Large intestine (tissue), 3 donors: ENCODE results near the gene CTBP1. TPM values are rescaled to one million over a fixed set of nuclear protein-coding genes. Genes with fewer than 3 reads are reported as not detected.

Source experiments
- DNase-seq, 2 donors: peaks; one replicate each; pipeline versions ENCODE4 v3.0.0 to v3.0.0-alpha.2; 2013
- H3K27ac ChIP-seq: one replicate; pipeline ENCODE4 v1.5.1; 2013; ENCODE audit warnings: low read length
- H3K27me3 ChIP-seq: 2 replicates; pipeline ENCODE4 v1.6.1; 2013; ENCODE audit warnings: low read length; ENCODE audit not compliant: control insufficient read depth, insufficient read depth
- H3K36me3 ChIP-seq: 2 replicates; pipeline ENCODE4 v1.6.1; 2013; ENCODE audit warnings: low read length; ENCODE audit not compliant: control insufficient read depth, insufficient read depth
- H3K4me1 ChIP-seq: one replicate; pipeline ENCODE4 v1.6.1; 2013; ENCODE audit warnings: low read length; ENCODE audit not compliant: control insufficient read depth, insufficient read depth
- H3K4me3 ChIP-seq: one replicate; pipeline ENCODE4 v1.5.1; 2013; ENCODE audit warnings: low read length
- H3K9me3 ChIP-seq: one replicate; pipeline ENCODE4 v1.6.1; 2013; ENCODE audit warnings: mild to moderate bottlenecking, low read depth, low read length, moderate library complexity; ENCODE audit not compliant: control insufficient read depth
- WGBS: methylation state at CpG from one replicate; pipeline ENCODE4 v1.1.5; 2013; ENCODE audit warnings: low lambda C conversion rate; ENCODE audit not compliant: insufficient coverage; 5-methylcytosine and 5-hydroxymethylcytosine counted together
- polyA plus RNA-seq: library from polyadenylated mRNA; unstranded; fragments of 120-200 nt; gene quantifications from one replicate; pipeline ENCODE4 v1.2.1, GENCODE V29; 2013

Gene CTBP1
- polyA plus RNA-seq, 1 donor: 134 TPM

DNA sequence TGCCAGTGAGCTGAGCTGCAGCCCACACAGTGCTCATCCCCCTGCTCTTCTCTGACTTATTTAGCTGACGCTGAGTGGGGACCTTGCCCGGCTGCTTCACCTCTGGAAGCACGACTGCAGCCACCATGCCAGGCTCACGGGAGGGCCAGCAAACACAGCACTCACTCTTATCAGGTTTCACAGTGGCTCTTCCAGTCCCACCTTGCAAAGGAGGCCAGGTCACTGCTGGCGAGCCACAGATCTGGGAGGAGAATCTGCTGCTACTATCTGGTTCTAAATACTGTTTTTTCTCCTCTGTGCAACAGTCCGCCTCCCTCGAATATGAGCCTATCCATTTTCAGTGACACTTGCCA, 69.9 kb downstream of the CTBP1 start:
- Histone ChIP-seq H3K4me1 (no peaks in the 10 kb centered on the region), H3K27ac (no peak overlapping the region), H3K4me3 (no peak overlapping the region), H3K27me3 (peaks cover 7% of the 10 kb centered on the region), H3K9me3 (peaks cover 13% of the 10 kb centered on the region), H3K36me3 (no peaks in the 10 kb centered on the region)
- 30% methylated on average over 2 of the region's 7 CpGs for WGBS
- no peak for DNase-seq

DNA sequence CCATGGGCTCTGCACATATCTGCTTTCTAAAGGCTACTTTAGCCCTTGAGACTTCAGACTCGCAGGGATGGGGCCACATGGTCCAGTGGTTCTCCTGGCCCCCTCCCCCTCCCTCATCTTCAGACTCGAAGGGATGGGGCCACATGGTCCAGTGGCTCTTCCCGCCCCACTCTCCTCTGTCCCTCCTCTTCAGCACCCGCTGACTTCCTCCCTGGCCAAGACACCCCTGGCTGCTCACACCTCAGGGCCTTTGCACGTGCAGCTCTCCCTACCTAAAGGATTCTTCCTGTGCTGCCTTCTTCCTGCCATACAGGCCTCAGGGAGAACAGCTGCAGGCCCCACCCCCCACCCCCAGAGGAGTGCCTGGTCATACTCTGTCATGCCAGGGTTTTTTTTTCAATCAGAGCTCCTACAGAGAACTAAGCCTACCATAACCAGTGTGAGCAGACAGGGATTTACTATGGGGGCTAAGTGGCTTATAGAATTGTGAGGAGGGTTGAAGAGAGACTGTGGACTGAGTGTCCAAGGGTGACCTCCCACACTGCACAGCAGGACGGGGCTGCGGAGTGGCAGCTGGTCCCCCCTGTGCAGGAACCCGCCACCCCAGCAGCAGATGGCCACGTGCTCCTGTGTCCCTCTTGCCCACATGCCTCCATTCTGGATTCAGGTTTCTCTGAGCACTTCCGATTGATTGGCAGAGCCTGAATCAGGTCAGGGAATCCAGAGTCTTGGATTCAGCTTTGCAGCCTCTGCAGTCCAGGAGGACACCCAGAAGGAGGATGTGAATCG, 70.4 kb downstream of the CTBP1 start:
- Histone ChIP-seq H3K36me3 (no peaks in the 10 kb centered on the region), H3K4me3 (no peak overlapping the region), H3K27ac (no peak overlapping the region), H3K27me3 (peaks cover 13% of the 10 kb centered on the region), H3K9me3 (peaks cover 13% of the 10 kb centered on the region), H3K4me1 (no peaks in the 10 kb centered on the region)
- no peak for DNase-seq
- no CpG with 5 or more reads among the region's 11 CpGs for WGBS

DNA sequence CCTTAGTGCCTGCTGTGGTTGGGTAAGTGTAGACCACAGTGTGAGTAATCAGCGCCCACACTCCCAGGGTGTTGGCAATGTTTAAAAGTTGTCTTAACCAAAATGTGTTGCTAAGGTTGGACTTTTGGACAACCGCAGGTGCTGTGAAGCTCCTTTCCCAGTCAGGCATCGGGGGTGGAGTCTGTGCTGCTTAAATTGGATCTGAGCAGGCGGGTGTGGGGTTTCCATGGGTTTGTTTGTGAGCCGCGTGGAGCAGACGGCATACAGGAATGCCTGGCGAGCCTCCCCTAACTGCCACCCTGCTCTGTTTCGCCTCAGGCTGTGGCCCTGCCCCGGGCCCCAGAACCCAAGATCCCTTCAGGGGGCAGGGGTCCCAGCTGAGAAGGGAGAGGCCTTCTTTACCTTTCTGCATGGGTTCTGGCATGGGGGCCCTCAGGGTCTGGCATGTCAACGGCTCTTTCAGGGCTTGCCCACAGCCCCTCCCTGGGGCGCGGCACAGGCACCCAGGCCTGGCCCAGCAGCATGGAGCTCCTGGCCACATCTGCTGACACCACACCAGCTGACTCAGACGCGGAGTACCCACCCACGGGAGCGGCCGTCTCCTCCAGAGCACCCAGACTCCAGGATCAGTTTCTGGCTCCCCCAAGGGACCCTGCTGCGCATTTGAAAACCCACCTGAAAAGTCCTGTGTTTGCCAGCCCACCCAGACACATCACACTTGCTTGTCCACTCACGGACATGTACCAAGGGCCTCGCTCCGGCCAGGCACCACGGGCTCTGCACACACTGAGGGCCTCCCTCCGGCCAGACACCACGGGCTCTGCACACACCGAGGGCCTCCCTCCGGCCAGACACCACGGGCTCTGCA, 71.4 kb downstream of the CTBP1 start:
- WGBS: no CpG with 5 or more reads among the region's 28 CpGs
- H3K9me3 ChIP-seq: peaks cover 14% of the 10 kb centered on the region
- no peaks in the 10 kb centered on the region for H3K36me3 ChIP-seq
- DNase-seq: no peak
- no peak overlapping the region for H3K27ac ChIP-seq
- H3K4me1 ChIP-seq: peaks cover 4% of the 10 kb centered on the region
- no peak overlapping the region for H3K4me3 ChIP-seq
- H3K27me3 ChIP-seq: peaks cover 22% of the 10 kb centered on the region

DNA sequence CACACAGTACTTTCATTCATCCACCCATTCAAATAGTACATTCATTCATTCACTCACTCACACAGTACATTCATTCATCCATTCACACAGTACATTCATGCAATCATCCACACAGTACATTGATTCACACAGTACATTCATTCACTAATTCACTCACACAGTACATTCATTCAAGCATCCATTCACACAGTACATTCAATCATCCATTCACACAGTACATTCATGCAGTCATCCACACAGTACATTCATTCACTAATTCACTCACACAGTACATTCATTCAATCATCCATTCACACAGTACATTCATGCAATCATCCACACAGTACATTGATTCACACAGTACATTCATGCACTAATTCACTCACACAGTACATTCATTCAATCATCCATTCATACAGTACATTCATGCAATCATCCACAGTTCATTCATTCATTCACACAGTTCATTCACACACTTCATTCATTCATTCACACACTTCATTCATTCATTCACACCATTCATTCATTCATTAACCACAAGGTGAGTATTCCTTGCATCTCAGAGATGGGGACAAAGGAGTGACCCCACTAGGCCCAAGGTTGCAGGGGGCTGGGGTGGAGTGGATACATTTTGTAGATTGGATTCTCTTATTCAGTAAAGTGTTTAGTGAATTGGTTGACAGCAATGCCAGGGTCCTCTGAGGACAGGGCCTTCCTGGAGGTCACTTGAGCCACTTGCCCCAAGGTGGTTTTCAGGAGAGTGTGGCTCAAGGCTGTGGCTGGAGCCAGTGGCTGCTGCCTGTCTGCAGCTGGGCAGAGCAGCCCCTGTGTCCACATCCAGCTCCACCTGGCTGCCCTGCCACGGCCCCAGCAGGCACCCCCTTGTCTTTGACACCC, 72.3 kb downstream of the CTBP1 start:
- DNase-seq: no peak
- peaks cover 23% of the 10 kb centered on the region for H3K9me3 ChIP-seq
- peaks cover 31% of the 10 kb centered on the region for H3K27me3 ChIP-seq
- WGBS: no CpG with 5 or more reads among the region's 1 CpG
- no peak overlapping the region for H3K4me3 ChIP-seq
- H3K36me3 ChIP-seq: no peaks in the 10 kb centered on the region
- H3K27ac ChIP-seq: no peak overlapping the region
- peaks cover 10% of the 10 kb centered on the region for H3K4me1 ChIP-seq

DNA sequence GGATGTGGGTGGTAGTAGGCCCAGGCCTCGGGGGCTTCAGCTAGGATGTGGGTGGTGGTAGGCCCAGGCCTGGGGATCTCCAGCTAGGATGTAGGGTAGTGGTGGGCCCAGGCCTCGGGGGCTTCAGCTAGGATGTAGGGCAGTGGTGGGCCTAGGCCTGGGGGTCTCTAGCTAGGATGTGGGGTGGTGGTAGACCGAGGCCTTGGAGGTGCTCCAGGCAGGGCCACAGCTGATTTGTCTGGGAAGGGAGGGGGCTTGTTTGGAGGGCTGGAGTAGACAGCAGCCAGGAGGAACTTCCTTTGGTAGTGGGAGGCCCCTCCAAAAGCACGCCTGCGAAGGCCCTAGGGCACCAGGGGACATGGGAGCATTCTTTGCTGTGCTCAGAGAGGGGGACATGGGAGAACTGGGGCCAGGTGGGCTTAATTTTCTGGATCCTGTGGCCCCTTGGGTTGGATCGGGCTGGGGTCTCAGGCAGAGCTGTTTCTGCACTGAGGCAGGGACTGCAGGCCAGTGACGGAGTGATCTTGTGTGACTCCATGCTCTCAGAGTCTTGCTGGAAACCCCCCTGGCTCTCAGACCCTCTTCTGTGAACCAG, 73.2 kb downstream of the CTBP1 start:
- no peak for DNase-seq
- no CpG with 5 or more reads among the region's 7 CpGs for WGBS
- H3K4me1 ChIP-seq: peaks cover 11% of the 10 kb centered on the region
- no peaks in the 10 kb centered on the region for H3K36me3 ChIP-seq
- H3K9me3 ChIP-seq: peaks cover 21% of the 10 kb centered on the region
- no peak overlapping the region for H3K27ac ChIP-seq
- no peak overlapping the region for H3K4me3 ChIP-seq
- peaks cover 39% of the 10 kb centered on the region for H3K27me3 ChIP-seq

DNA sequence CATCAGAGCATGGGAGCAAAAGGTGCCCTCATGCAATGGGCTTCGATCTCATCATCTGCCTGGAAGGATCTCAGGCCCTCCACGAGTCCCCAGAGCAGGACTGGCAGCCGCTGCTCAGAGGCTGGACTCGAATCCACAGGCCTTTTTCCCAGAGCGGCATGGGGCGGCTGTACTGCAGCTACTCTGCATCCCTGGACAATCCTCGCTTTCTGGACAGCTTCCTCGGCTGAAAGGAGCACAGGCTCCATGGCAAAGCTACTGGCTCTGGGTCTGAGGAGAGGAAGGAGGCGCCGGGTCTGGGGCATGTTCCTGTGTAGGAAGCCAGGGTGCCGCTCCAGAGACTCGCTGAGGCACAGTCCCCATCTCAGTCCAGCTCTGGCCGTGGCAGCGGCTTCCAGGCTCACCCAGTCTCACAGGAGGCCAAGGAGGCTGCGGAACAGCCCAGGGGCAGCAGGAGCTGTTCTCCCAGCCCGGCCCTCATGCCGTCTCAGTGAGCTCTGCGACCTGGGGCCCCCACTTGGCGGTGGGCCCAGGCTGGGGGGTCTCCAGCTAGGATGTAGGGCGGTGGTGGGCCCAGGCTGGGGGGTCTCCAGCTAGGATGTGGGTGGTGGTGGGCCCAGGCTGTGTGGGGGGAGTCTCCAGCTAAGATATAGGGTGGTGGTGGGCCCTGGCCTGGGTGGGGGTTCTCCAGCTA, 73.8 kb downstream of the CTBP1 start:
- Histone ChIP-seq H3K36me3 (peaks cover 2% of the 10 kb centered on the region), H3K27me3 (peaks cover 46% of the 10 kb centered on the region), H3K4me1 (peaks cover 11% of the 10 kb centered on the region), H3K27ac (no peak overlapping the region), H3K9me3 (peaks cover 21% of the 10 kb centered on the region), H3K4me3 (no peak overlapping the region)
- DNase-seq: no peak
- no CpG with 5 or more reads among the region's 20 CpGs for WGBS

DNA sequence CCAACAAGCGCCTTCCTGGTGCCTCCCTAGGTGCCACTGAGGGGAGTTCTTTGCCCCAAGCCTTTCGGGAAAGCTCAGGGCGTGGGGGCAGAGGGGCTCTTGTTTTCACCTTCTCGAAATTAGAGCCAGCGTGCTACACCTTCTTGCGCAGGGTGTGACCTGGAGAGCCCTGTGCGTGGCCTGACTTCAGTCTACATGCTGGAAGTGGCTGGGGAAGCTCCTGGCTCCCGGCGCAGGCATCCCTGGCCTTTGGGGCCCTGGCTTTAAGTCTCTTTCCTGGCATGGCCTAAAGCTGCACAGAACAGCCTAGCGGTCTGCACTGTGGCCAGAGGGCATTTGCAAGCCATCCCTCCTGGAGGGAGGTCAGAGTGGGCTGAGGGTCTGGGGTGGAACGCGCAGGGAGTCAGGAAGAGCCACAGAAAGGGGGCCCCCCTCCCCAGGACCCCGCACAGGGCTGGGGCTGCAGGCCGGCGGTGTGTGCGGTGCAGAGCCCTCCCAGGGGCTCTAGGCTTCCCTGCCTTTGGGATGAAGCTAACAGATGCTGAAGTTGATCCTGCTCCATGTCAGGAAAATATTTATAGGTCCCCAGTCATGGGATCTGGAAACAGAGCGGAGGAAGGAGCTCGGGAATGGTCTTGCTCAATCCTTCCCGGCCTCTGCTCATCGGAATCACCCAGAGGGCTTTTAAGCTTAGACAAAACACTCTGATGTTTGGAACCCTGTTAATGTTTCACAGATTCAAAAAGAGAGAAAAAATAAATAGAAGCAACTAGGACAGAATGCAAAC, 75.8 kb downstream of the CTBP1 start:
- DNase-seq: no peak
- peak overlapping the region; percentile 68 for H3K27ac ChIP-seq
- peaks cover 63% of the 10 kb centered on the region for H3K27me3 ChIP-seq
- H3K4me1 ChIP-seq: peaks cover 11% of the 10 kb centered on the region
- H3K4me3 ChIP-seq: no peak overlapping the region
- no CpG with 5 or more reads among the region's 20 CpGs for WGBS
- H3K36me3 ChIP-seq: peaks cover 7% of the 10 kb centered on the region
- H3K9me3 ChIP-seq: peaks cover 18% of the 10 kb centered on the region

DNA sequence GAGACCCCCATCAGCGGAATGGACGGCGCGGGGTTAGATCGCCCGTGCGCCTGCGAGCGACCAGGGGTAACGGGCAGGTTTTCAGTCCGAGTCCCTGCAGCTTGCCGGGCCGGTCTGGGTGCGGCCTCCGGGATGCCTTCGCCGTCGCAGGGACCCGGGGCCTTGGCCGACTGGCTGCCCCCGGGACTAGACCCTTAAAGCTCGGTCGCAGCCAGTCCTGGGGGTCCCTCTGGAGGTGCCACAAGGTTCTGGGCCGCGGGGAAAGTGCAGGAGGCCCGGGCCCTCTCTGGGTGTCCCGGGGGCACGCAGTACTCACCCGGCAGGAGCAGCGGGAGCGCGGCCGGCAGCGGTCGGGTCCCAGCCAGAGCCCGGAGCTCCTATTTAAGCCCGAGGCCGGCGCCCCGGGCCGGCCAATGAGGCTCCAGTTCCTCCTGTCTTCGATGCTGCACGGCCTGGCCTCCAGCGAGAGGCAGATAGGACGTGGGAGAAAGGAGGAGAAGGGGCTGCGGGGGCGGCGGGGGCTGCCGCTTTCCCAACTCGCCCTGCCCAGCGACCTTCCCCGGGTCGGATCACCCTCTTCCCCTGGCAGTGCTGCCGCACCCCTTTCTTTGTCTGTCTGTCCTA, 76.6 kb downstream of the CTBP1 start, which contains the start of gene SPON2:
Gene SPON2 (minus strand): TSS at position 356 of the 624 bp plus-strand sequence.
- peaks cover 18% of the 10 kb centered on the region for H3K9me3 ChIP-seq
- H3K36me3 ChIP-seq: peaks cover 8% of the 10 kb centered on the region
- H3K4me1 ChIP-seq: peaks cover 16% of the 10 kb centered on the region
- peak within 1 kb of the TSS; percentile 56 for H3K4me3 ChIP-seq
- peaks cover 67% of the 10 kb centered on the region for H3K27me3 ChIP-seq
- H3K27ac ChIP-seq: peak within 1 kb of the TSS; percentile 68
- WGBS: no CpG with 5 or more reads among the region's 54 CpGs
- no peak for DNase-seq
